ENCODE results near the gene MIPEP. TPM values are rescaled to one million over a fixed set of nuclear protein-coding genes. Genes with fewer than 3 reads are reported as not detected.
A peak's percentile ranks its signal among the peaks of the same experiment; 100 is the strongest.

The MIPEP gene
- total RNA-seq, 2 donors from 2014 or later: 4.0 to 14.6 TPM

DNA sequence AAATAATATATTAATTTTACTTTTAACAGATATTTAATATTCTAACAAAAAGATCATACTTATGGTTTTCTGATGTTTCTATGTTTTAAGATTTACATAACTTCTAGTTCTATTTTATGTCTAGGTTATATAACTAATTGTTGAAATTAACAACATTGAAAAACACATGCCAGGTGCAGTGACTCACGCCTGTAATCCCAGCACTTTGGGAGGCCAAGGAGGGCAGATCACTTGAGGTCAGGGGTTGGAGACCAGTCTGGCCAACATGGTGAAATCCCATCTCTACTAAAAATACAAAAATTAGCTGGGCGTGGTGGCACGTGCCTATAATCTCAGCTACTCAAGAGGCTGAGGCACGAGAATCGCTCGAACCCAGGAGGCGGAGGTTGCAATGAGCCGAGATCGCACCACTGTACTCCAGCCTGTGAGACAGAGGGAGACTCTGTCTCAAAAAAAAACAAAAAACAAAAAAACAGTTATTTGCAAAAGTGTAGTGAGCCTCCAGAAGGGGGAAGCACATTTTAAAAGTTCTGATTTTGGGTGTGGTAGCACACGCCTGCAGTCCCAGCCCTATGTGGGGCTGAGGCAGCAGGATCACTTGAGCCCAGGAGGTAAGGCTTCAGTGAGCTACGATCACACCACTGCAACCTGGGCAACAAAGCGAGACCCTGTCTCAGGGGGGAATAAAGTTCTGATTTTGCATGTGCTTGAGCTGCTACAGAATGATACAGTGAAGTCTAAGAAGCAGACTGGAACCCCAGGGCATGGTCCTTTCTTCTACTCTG is 18.7 kb downstream of the MIPEP start:
- Mint-ChIP-seq H3K4me3 (no peak overlapping the region), H3K36me3 (ENCODE audit: low read depth) (no peaks in the 10 kb centered on the region), H3K27me3 (no peaks in the 10 kb centered on the region), H3K9me3 (no peaks in the 10 kb centered on the region), H3K4me1 (peaks cover 4% of the 10 kb centered on the region), H3K27ac (no peak overlapping the region)
- ATAC-seq (replicated peaks): no peak

DNA sequence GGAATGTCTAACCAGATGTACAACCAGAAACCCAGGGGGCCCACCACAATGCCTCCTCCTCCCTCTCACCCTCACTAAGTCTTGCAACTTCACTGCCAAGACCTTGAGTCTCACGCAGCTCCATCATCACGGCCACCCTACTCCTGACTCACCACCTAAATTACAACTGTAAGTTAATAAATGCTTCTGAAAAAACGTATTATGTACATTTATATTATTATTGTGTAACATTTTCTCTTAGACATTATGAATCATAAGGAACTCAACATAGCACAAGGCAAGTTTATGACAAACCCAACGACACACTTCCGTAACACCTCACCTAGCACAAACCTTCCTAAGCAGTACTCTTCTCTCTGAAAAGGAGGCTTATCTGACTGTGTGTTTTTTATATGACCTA is 20.7 kb downstream of the MIPEP start:
- H3K4me3 Mint-ChIP-seq: no peak overlapping the region
- ATAC-seq (replicated peaks): no peak
- no peaks in the 10 kb centered on the region for H3K27me3 Mint-ChIP-seq
- peaks cover 4% of the 10 kb centered on the region for H3K4me1 Mint-ChIP-seq
- H3K9me3 Mint-ChIP-seq: no peaks in the 10 kb centered on the region
- H3K36me3 Mint-ChIP-seq (ENCODE audit: low read depth): peaks cover 2% of the 10 kb centered on the region
- no peak overlapping the region for H3K27ac Mint-ChIP-seq

DNA sequence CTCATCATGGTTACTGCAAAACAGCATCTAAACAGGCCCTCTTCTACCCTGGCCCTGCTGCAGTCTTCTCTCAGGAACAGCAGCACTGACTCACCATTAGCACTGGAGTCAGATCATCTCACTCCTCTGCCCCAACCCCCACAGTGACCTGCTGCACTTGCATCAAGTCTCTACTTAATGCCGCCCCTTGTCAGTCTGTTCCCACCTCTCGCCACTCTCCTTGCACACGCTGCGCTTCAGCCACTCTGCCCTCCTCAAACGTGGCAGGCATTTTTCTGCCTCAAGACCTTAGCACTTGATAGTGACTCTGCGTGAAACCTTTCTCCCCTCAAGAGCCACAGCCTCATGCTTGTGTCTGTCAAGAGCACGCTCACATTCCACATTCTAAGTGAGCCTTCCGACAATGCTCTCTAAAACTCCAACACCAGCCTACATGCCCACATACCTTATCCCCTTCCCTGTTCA is 22.1 kb downstream of the MIPEP start:
- peaks cover 4% of the 10 kb centered on the region for H3K4me1 Mint-ChIP-seq

DNA sequence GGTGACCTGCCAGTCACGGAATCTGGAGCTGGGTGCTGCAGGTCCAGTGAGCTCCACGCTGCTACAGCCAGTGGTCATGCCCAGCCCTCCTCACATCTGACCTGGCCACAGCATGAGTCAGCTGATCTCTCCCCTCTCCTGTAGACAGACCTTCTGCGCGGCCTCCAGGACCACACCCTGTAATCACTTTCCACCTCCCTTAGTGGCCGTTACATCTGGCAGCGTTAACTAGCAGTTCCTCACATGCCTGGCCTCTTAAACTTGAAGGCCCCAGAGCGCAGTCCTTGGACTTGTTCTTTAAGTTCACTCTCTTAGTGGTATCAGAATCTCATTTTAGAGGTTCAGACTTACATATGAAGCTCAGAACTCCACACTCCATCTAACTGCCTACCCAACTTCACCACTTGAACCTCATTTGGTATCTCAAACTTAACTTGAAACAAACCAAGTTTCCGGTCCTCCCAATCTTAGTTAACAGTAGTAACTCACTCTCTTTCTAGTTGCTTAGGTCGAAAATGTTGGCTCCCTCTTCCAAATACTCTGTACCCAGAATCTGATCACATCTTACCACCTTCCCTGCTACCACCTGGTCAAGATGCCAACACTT is 22.7 kb downstream of the MIPEP start:
- no peak overlapping the region for H3K27ac Mint-ChIP-seq
- peaks cover 8% of the 10 kb centered on the region for H3K36me3 Mint-ChIP-seq (ENCODE audit: low read depth)
- no peaks in the 10 kb centered on the region for H3K9me3 Mint-ChIP-seq
- H3K4me3 Mint-ChIP-seq: no peak overlapping the region
- H3K27me3 Mint-ChIP-seq: no peaks in the 10 kb centered on the region
- no peak for ATAC-seq (replicated peaks)
- H3K4me1 Mint-ChIP-seq: peaks cover 4% of the 10 kb centered on the region

More for the DNA sequence above, 22.1 kb downstream of the MIPEP start:
- peaks cover 6% of the 10 kb centered on the region for H3K36me3 Mint-ChIP-seq (ENCODE audit: low read depth)
- H3K27me3 Mint-ChIP-seq: no peaks in the 10 kb centered on the region
- H3K9me3 Mint-ChIP-seq: no peaks in the 10 kb centered on the region
- no peak overlapping the region for H3K4me3 Mint-ChIP-seq
- H3K27ac Mint-ChIP-seq: no peak overlapping the region
- ATAC-seq (replicated peaks): no peak

DNA sequence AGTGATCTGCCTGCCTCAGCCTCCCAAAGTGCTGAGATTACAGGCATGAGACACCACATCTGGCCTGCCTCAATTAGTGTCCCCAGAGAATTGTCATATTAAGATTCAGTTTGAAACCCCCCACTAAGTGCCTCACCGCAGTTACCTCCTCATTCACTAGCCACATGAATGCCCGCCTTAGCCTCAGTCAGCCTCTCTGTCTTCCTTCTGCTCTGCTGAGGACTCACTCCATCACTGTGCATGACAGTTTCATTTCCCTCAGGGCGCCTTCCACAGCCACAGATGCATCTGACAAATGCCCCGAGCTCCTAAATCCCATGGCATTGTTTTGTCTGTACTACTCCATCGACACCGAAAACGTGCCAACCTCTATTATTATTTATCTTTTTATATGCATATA is 23.3 kb downstream of the MIPEP start:
- no peak overlapping the region for H3K4me3 Mint-ChIP-seq
- H3K4me1 Mint-ChIP-seq: peaks cover 4% of the 10 kb centered on the region
- ATAC-seq (replicated peaks): no peak
- peaks cover 14% of the 10 kb centered on the region for H3K36me3 Mint-ChIP-seq (ENCODE audit: low read depth)
- H3K27me3 Mint-ChIP-seq: no peaks in the 10 kb centered on the region
- peak overlapping the region; percentile 16 for H3K27ac Mint-ChIP-seq
- H3K9me3 Mint-ChIP-seq: no peaks in the 10 kb centered on the region

DNA sequence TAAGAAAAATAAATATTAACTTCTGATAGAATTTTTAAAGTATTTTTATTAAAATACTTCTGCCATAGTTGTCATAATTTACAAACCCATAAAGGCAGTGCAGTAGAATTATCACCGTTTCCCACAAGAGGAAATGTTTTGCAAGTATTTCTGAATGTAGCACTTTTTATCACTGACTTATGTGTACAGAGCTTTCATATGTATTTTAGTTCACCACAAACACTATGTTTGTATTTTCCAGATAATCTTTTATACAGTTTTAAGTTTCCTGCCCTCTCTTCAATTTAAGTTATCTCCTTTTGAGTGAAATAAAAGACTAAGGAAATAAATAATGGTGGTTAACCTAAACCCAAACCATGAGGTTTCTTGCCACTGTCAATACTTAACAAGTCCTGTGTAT is 24.2 kb downstream of the MIPEP start:
- no peaks in the 10 kb centered on the region for H3K9me3 Mint-ChIP-seq
- peaks cover 4% of the 10 kb centered on the region for H3K4me1 Mint-ChIP-seq
- H3K36me3 Mint-ChIP-seq (ENCODE audit: low read depth): peaks cover 18% of the 10 kb centered on the region
- no peak overlapping the region for H3K4me3 Mint-ChIP-seq
- no peak for ATAC-seq (replicated peaks)
- H3K27me3 Mint-ChIP-seq: no peaks in the 10 kb centered on the region
- no peak overlapping the region for H3K27ac Mint-ChIP-seq

DNA sequence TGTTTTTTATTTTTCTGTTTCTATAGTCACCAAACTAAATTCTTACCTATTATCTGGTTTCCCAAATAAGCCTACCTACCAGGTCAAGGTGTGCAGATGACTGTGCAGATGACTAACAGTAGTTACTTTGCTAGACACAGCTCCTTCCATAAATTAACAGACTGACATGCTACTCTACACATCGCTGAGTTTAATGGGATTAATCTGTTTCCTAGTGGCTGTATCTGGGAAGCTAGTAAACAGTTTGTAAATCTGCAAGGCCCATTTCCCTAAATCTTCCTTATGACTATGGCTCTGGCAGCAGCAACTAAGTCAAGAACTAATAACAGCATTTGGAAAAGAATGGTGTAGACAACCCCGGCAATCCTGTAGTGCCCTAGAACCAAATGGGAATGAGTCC is 27.9 kb downstream of the MIPEP start:
- H3K27ac Mint-ChIP-seq: no peak overlapping the region
- H3K9me3 Mint-ChIP-seq: no peaks in the 10 kb centered on the region
- no peak for ATAC-seq (replicated peaks)

DNA sequence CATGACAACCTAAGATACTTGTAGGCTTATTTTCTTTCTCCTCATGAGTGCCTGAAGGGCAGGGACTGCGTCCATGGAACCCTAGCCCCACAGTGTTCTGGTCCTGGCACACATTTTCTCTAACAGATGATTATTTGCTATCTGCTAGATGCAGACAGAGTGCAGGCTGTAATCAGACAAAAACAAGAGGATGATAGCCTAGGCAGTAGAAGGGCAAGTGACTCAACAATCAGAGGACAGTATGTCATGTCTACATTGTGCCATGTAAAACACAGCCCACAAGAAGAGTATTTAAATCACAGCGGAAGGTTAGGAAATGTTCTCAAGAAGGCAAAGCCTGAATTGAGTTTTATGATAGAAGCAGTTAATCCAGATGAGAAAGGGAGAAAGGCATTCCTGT is 29.3 kb downstream of the MIPEP start:
- Mint-ChIP-seq H3K27ac (no peak overlapping the region), H3K36me3 (ENCODE audit: low read depth) (peaks cover 24% of the 10 kb centered on the region), H3K9me3 (no peaks in the 10 kb centered on the region), H3K4me3 (no peak overlapping the region), H3K4me1 (no peaks in the 10 kb centered on the region), H3K27me3 (no peaks in the 10 kb centered on the region)
- no peak for ATAC-seq (replicated peaks)

More for the DNA sequence above, 27.9 kb downstream of the MIPEP start:
- Mint-ChIP-seq H3K4me1 (peaks cover 4% of the 10 kb centered on the region), H3K27me3 (no peaks in the 10 kb centered on the region), H3K36me3 (ENCODE audit: low read depth) (peaks cover 21% of the 10 kb centered on the region), H3K4me3 (no peak overlapping the region)

DNA sequence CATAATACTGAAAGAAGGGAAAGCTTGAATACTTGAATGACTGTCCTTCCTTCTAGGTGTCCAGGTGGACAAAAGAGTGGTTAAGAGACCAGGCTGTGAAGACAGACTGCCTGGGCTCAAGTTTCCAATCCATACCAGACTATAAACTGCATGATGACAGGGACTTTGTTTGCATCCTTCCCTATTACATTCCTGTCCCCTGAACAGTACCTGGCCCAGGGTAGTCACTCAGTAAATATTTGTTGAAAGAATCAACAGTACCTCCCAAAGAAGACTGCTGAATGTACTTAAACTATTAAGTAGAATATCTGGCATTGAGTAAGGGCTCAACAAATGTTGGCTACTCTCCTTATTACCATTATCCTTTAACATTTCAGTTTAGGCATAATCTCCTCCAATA is 29.7 kb downstream of the MIPEP start:
- ATAC-seq (replicated peaks): no peak
- Mint-ChIP-seq H3K4me1 (no peaks in the 10 kb centered on the region), H3K4me3 (no peak overlapping the region), H3K9me3 (no peaks in the 10 kb centered on the region), H3K36me3 (ENCODE audit: low read depth) (peaks cover 24% of the 10 kb centered on the region), H3K27me3 (no peaks in the 10 kb centered on the region), H3K27ac (no peak overlapping the region)

DNA sequence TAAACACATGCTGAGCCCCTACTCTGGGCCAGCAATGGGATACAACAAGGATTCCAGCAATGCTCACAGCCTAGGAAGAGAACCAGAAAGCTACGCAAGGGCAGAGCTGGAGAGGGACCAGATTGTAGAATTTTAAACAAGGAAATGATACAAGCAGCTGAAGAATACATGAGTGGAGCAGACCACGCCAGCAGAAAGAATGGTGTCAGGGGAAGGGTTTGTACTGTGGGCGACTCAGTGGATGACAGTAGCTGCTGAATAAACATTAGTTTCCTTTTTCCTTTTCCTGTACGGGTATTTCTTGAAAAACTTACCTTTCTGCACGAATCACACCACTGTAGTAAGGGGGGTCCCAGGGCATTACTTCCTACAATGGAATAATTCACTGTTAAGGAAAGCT is 30.7 kb downstream of the MIPEP start:
- Mint-ChIP-seq H3K4me1 (no peaks in the 10 kb centered on the region), H3K36me3 (ENCODE audit: low read depth) (peaks cover 22% of the 10 kb centered on the region), H3K4me3 (no peak overlapping the region), H3K27ac (no peak overlapping the region), H3K27me3 (no peaks in the 10 kb centered on the region), H3K9me3 (no peaks in the 10 kb centered on the region)
- ATAC-seq (replicated peaks): no peak

DNA sequence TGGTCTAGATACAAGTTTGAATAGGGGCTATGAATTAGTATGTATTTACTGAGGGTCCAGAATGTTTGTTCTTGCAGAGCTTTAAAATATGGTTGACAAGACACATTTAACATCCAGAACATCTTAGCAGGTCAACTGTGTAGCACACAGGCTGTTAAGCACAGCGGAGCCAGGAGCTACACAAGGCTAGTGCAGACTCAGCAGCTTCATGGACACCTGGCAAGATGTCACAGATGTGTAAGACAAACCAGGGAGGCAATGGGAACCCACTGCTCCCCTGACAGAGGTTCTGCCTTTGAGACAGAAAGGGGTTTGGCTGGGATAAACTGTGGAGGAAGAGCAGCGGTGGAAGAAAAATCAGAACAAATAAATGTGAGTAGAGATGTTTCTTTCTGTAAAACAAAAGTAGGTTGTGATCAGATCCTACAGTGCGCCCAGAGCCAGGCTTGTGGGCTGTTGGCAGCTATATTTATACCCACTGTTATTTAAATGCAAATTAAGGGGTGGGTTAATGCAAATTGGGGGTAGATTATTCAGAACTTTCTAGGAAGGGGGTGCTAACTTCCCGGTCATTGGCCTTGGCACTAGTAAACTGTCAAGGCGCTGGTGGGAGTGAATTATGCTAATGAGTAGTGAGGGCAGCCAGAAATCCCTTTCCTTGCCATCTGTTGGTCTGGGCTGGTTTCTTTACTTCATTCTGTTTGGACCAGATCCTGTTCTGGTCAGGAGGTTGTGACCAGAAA is 33.0 kb downstream of the MIPEP start:
- Mint-ChIP-seq H3K27me3 (no peaks in the 10 kb centered on the region), H3K27ac (no peak overlapping the region), H3K9me3 (no peaks in the 10 kb centered on the region), H3K4me1 (no peaks in the 10 kb centered on the region), H3K36me3 (ENCODE audit: low read depth) (peaks cover 13% of the 10 kb centered on the region), H3K4me3 (no peak overlapping the region)
- no peak for ATAC-seq (replicated peaks)

DNA sequence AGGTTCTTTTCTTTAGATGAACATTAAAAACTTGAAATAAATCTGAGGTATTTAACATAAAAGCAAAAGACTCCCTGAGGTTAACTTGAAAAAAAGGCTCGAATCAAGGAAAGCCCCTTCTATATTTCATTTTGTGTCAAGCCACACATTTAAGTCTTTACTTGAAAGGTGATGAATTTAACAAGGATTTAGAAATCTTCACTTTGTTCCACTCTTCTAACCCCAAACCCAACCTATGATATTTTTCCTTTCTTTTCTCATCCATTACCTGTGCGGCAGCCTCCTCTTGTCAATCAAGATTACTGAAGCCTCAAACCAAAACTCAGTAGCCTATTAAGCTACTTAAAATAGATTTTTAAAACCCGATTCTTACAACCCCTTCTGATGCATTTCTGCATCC is 33.8 kb downstream of the MIPEP start:
- H3K36me3 Mint-ChIP-seq (ENCODE audit: low read depth): peaks cover 6% of the 10 kb centered on the region
- no peak for ATAC-seq (replicated peaks)
- H3K4me3 Mint-ChIP-seq: no peak overlapping the region
- H3K4me1 Mint-ChIP-seq: no peaks in the 10 kb centered on the region
- H3K27me3 Mint-ChIP-seq: no peaks in the 10 kb centered on the region
- H3K27ac Mint-ChIP-seq: no peak overlapping the region
- H3K9me3 Mint-ChIP-seq: no peaks in the 10 kb centered on the region

DNA sequence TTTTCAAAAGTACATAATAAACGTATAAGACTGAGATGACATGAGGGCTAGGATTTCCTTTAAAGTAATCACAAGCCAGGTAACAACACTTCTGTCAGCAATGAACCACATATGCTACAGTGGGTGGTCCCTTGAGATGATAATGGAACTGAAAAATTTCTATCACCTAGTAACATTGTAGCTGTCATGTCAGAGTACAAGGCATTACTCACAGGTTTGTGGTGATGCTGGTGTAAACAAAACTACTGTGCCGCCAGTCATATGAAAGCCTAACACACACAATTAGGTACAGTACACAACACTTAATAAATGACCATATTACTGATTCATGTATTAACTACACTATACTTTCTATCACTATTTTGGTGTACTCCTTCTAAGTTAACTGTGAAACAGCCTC is 36.8 kb downstream of the MIPEP start:
- Mint-ChIP-seq H3K36me3 (ENCODE audit: low read depth) (peaks cover 6% of the 10 kb centered on the region), H3K4me1 (no peaks in the 10 kb centered on the region), H3K27ac (no peak overlapping the region), H3K27me3 (no peaks in the 10 kb centered on the region), H3K9me3 (no peaks in the 10 kb centered on the region), H3K4me3 (no peak overlapping the region)
- ATAC-seq (replicated peaks): no peak

DNA sequence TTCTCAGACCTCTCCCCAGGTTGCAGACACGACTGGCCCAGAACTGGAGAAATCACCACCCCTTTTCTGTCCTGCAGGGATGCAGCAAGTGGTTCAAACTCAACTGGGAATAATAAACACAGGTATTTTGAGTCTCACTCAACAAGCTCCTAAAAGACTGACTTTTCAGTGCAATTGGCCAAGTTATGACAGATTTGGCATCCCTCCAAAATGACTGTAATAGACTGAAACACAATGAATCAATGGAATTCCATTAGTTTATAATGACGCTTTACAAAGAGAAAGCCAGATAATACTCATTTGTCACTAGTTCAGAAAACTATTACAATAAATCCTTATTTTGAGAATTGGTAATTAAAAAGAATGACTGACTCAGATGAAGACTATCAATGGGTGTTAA is 38.1 kb downstream of the MIPEP start:
- H3K9me3 Mint-ChIP-seq: no peaks in the 10 kb centered on the region
- H3K4me3 Mint-ChIP-seq: no peak overlapping the region
- no peaks in the 10 kb centered on the region for H3K27me3 Mint-ChIP-seq
- no peak for ATAC-seq (replicated peaks)
- H3K4me1 Mint-ChIP-seq: no peaks in the 10 kb centered on the region
- no peak overlapping the region for H3K27ac Mint-ChIP-seq
- H3K36me3 Mint-ChIP-seq (ENCODE audit: low read depth): peaks cover 5% of the 10 kb centered on the region

DNA sequence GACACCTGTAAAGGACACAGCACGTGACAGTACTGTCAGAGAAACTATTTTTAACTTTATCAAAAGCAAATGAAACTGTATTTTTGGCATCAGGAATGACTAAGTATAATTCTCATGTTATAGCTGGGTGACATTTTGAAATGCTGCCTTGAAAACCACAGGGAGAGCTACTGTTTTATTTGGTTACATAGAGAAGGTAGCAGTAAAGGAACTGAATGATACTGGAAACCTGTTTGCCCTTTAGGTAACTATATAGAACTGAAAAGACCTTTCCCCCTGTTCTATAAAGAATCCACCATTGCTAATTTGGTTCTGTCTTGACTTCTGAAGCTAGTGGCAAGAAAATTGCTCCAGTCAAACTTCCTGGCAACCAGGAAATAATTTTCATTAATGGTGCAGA is 39.1 kb downstream of the MIPEP start:
- Mint-ChIP-seq H3K27ac (no peak overlapping the region), H3K36me3 (ENCODE audit: low read depth) (peaks cover 4% of the 10 kb centered on the region), H3K27me3 (no peaks in the 10 kb centered on the region), H3K9me3 (no peaks in the 10 kb centered on the region), H3K4me1 (no peaks in the 10 kb centered on the region), H3K4me3 (no peak overlapping the region)
- no peak for ATAC-seq (replicated peaks)

Data from activated T-helper 17 cell treated with anti-CD3 and anti-CD28 coated beads, Interleukin-2, amount 50 U/mL, for 72 hours (primary cell).